22Rv1 (cell line): ENCODE results near the gene GCM1.
A peak's percentile ranks its signal among the peaks of the same experiment; 100 is the strongest.

ENCODE experiments used
- H3K27ac ChIP-seq: fragments of 450-650 bp; 2 replicates; pipeline ENCODE4 v1.5.1; 2017
- ZFX ChIP-seq: fragments of 450-650 bp; IDR thresholded peaks from 2 replicates; pipeline ENCODE4 v1.6.1; 2017; ENCODE audit warnings: antibody characterized with exemption, borderline replicate concordance
- TF ChIP-seq, protein P1 (sequence below): fragments of 450-650 bp; IDR thresholded peaks from 2 replicates; pipeline ENCODE4 v1.5.1; 2017; ENCODE audit warnings: mild to moderate bottlenecking

GCM1 gene

DNA sequence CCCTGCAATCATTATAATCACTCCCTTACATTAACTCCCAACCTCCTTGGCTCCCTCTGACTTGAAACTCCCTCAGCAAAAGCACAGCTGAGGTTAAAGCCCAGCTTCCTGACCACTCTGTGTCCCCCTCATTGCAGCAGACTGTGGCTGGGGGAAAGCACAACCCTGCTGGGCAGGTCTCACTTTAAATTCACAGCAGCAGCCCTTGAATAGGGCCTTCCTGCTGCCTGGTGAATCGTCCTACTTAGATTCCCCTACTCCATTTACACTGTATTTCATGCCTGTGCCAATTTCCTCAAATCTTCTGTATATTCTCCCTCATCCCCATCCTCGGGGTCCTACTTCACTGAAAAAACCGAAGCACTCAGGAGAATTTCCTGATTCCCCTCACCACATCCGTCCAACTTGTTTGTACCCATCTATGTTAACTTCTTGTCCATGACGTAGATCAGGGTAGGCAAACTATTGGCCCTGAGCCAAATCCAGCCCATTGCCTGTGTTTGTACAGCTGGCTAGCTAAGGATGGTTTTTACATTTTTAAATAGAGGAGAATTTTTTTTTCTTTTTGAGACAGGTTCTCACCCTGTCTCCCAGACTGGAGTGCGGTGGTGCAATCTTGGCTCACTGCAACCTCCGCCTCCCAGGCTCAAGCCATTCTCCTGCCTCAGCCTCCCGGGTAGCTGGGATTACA, 31.5 kb upstream of the GCM1 start:
- TF ChIP-seq ZFX = no peak
- TF ChIP-seq, protein P1, sequence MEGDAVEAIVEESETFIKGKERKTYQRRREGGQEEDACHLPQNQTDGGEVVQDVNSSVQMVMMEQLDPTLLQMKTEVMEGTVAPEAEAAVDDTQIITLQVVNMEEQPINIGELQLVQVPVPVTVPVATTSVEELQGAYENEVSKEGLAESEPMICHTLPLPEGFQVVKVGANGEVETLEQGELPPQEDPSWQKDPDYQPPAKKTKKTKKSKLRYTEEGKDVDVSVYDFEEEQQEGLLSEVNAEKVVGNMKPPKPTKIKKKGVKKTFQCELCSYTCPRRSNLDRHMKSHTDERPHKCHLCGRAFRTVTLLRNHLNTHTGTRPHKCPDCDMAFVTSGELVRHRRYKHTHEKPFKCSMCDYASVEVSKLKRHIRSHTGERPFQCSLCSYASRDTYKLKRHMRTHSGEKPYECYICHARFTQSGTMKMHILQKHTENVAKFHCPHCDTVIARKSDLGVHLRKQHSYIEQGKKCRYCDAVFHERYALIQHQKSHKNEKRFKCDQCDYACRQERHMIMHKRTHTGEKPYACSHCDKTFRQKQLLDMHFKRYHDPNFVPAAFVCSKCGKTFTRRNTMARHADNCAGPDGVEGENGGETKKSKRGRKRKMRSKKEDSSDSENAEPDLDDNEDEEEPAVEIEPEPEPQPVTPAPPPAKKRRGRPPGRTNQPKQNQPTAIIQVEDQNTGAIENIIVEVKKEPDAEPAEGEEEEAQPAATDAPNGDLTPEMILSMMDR = no peak
- no peak overlapping the region for H3K27ac ChIP-seq

DNA sequence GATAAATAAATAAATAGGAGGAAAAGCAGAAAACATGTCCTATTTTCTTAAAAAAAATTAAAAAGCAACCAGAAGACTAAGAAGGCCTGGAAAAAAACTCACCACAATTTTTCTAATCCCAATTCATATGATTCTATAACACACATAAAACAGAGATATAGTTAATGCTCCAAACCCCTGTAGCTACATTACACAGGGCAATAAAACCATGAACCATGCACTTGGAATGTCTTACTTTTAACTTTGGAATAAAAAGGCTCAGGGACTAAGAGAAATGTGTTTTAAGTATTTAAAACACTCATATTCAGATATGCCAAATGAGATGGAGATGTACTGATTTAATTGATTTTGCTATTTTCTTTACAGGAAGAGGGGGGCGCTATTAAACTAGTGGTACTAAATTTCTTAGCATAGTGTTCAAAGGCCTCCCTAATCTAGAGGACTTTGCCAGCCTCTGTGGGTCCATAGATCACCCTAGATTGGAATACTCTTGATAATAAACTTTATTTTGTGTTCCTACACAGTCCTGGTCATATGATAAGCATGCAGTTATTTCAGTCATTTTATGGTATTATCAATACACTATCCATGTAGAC, 30.3 kb upstream of the GCM1 start:
- no peak overlapping the region for H3K27ac ChIP-seq
- TF ChIP-seq ZFX = no peak
- TF ChIP-seq, protein P1 = 0 out of 2 replicates have a peak, but pooled peaks have one; percentile 4

DNA sequence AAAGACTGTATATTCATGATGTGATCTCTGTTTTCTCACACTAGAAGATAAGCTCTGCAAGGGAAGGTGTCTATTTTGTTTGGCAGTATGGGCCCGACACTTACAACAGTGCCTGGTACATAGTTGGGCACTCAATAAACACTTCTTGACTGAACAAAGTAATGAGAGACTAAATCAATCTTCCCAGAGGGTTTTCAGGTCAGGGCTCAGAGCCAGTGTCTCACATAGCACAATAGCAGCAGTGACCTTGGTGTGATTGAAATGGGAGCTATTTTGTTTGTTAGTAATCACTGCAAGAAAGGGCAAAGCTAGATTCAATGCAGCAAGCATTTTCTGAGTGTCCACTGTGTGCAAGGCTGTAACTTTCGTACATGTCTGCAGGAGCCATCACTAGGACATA, 26.4 kb upstream of the GCM1 start:
- no peak overlapping the region for H3K27ac ChIP-seq
- no peak for TF ChIP-seq ZFX
- TF ChIP-seq, protein P1 = no peak

DNA sequence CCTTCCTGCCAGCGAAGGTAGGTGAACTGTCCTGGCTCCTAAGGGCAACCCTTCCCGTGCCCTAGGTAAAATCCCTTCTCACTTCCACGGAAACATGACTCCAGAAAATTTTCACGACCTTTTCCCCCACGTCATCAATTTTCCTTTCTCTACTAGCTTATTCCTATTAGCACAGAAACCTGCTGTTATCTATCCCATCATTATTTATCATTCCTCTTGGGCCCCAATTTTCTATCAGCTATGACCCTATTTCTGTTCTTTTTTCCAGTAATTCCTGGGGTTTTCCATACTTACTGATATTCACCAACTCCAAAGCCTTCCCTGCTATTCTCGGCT, 23.8 kb upstream of the GCM1 start:
- H3K27ac ChIP-seq = no peak overlapping the region
- TF ChIP-seq, protein P1 = no peak
- TF ChIP-seq ZFX = no peak

DNA sequence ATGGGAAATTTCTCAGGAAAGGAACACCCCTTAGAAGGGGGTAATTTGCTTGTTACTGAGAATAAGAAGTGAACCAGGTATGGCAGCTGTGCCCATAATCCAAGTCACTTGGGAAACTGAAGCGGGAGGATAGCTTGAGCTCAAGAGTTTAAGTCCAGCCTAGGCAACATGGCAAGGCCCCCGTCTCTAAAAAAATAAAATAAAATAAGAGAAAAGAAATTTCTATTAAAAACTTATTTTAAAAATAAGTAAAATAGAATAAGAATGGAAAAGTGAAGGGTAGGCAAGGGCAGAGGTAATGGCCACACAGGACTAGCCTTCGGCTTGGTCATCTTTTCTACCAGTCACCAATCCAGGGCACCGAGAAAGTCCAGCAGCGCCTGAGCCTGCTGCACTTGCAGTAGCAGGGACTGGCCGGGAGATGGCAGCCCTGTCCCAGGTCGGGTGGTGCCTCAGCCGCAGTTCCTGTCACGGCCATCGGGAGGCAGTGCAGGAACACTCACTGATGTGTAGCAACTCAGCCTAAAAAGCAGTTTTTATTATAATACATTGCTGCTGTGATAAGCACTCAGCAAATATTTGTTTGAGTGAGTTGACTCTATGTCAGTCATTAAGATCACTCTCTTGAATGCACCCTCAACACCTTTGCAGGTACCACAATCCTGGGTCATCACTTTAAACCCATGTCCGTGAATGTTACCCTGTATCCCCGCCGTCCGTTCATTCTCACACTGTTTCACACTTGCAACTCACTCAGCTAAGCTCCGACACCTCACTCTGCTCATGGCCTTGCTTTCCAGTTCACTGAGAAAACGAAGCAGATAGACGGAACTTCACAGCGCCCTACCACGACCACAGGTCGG, 23.2 kb upstream of the GCM1 start:
- H3K27ac ChIP-seq = no peak overlapping the region
- TF ChIP-seq, protein P1 = peak; percentile 100
- no peak for TF ChIP-seq ZFX

DNA sequence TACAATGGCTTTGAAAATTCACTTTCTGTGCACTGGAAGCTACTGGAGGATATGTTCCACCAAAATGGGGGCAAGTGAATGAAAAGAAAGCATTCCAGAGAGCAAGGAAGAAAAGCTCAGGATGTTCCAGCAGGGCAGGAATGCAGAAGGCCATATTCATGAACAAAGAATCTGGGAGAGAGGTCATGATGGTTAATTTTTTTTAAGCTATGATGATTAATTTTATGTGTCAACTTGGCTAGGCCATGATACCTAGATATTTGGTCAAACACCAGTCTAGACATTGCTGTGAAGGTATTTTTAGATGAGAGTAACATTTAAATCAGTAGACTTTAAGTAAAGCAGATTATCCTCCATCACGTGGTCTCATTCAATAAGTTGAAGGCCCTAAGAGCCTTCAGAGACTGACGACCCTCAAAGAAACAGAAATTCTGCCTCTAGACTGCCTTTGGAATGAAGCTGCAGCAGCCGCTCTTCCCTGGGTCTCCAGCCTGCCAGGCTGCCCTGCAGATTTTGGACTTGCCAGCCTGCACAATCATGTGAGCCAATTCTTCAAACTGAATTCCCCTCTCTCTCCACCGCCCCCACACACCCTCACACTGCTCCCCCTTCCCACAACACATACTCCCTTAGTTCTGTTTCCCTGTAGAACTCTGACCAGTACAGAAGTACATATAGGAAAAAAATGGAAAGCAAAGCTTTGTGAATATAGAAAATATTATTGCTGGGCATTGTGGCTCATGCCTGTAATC, 20.1 kb upstream of the GCM1 start:
- H3K27ac ChIP-seq = no peak overlapping the region
- TF ChIP-seq, protein P1 = no peak
- TF ChIP-seq ZFX = no peak
